ENCODE measurements around the gene BBIP1. TPM values are rescaled to one million over a fixed set of nuclear protein-coding genes. Genes with fewer than 3 reads are reported as not detected.
"Not testable (repeated sequence)": the region's sequence is repeated elsewhere in the genome, so short reads cannot be mapped to it uniquely, and the experiment has no call there.

BBIP1 gene
- total RNA-seq, 1 experiment from 2014 or later: 19.0 TPM

DNA sequence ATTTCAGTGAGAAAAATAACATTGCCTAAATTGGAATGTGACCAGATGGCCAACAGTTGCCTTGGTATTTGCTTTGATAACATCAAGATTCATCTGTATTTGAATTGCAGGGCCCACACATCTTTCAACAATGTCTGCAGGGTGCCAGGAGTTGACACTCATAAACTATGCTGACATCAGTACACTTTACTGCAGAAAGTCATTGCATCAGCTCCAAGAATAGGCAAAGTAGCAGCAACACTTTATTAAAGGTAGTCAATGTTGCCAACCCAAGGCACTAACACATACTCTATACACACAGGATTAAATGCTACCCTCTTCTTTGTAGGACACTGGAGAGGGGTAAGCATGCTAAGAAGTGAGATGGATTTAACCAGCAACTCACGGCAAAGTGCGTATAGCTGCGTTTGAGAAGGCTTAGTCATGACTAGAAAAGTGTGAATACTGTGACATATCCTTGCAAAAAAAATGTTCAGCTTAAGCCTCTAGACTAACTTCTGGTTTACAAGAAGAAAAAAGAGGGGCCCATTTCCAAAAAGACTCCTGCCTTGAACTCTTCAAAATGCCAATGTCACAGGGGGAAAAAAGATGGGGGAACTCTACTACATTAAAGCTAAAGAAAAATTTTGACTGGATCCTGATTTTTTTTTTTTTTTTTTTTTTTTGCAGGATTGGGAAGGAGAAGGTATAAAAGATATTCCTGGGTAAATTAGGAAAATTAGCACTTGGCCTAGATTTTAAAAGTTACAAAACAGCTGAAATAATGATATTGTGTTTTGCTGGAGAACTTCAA lies 2.2 kb downstream of the BBIP1 start:
- ChIA-PET CTCF (interaction anchor here (0.6 kb wide), 1 partner anchor 113 kb away, joined by 6 read pairs; no protein-coding TSS in a partner anchor), POLR2A (interaction anchor here (0.6 kb wide), 1 partner anchor 40 kb away, joined by 3 read pairs; no protein-coding TSS in a partner anchor)
- Mint-ChIP-seq H3K4me3 (peak overlapping the region; percentile 97), H3K27me3 (ENCODE audit: low read depth) (no peaks in the 10 kb centered on the region), H3K4me1 (peaks cover 27% of the 10 kb centered on the region), H3K36me3 (no peaks in the 10 kb centered on the region), H3K9me3 (no peaks in the 10 kb centered on the region), H3K27ac (0 out of 2 replicates have a peak overlapping the region, but pooled peaks have one; percentile 64)
- ATAC-seq: no peak
- DNase-seq (ENCODE audit: low spot score): no peak
- TF ChIP-seq TP53 (CRISPR knock-in tag; IDR thresholded peaks at IDR 0.05): no peak
- no peak for TF ChIP-seq NR1H2 (CRISPR knock-in tag; IDR thresholded peaks at IDR 0.05)
- TF ChIP-seq HMGXB4 (CRISPR knock-in tag; IDR thresholded peaks at IDR 0.05): no peak
- TF ChIP-seq ZNF121 (CRISPR knock-in tag; IDR thresholded peaks at IDR 0.05): no peak
- no peak for TF ChIP-seq TEAD1 (CRISPR knock-in tag; IDR thresholded peaks at IDR 0.05)
- TF ChIP-seq ZNF671 (CRISPR knock-in tag; IDR thresholded peaks at IDR 0.05): no peak
- TF ChIP-seq ESRRA (CRISPR knock-in tag; IDR thresholded peaks at IDR 0.05; ENCODE audit: borderline replicate concordance): no peak
- TF ChIP-seq ZBTB21 (CRISPR knock-in tag; IDR thresholded peaks at IDR 0.05; ENCODE audit: borderline replicate concordance): no peak
- TF ChIP-seq ELF4 (CRISPR knock-in tag; IDR thresholded peaks at IDR 0.05; ENCODE audit: low read depth): no peak
- no peak for TF ChIP-seq ZNF138 (CRISPR knock-in tag; conservative IDR thresholded peaks at IDR 0.05)
- no peak for TF ChIP-seq RELA (CRISPR knock-in tag; IDR thresholded peaks at IDR 0.05; ENCODE audit: borderline replicate concordance)
- TF ChIP-seq PRDM15 (CRISPR knock-in tag; IDR thresholded peaks at IDR 0.05): no peak
- no peak for TF ChIP-seq ZNF219 (CRISPR knock-in tag; IDR thresholded peaks at IDR 0.05; ENCODE audit: borderline replicate concordance)
- TF ChIP-seq SOX15 (CRISPR knock-in tag; IDR thresholded peaks at IDR 0.05): no peak
- TF ChIP-seq, protein P1, sequence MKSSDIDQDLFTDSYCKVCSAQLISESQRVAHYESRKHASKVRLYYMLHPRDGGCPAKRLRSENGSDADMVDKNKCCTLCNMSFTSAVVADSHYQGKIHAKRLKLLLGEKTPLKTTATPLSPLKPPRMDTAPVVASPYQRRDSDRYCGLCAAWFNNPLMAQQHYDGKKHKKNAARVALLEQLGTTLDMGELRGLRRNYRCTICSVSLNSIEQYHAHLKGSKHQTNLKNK (CRISPR knock-in tag; IDR thresholded peaks at IDR 0.05): no peak
- TF ChIP-seq MLX (CRISPR knock-in tag; IDR thresholded peaks at IDR 0.05): no peak
- no peak for TF ChIP-seq ETV6 (CRISPR knock-in tag; IDR thresholded peaks at IDR 0.05)
- no peak for TF ChIP-seq MXD4 (CRISPR knock-in tag; IDR thresholded peaks at IDR 0.05; ENCODE audit: borderline replicate concordance)
- TF ChIP-seq FOXJ3 (CRISPR knock-in tag; IDR thresholded peaks at IDR 0.05; ENCODE audit: borderline replicate concordance): no peak
- TF ChIP-seq OVOL2 (CRISPR knock-in tag; IDR thresholded peaks at IDR 0.05; ENCODE audit: borderline replicate concordance): no peak

GRCh38 chr10:110915600-110915999 lies 3.4 kb downstream of the BBIP1 start:
- H3K36me3 Mint-ChIP-seq; POLR2A ChIA-PET; CTCF ChIA-PET; ATAC-seq; H3K27ac Mint-ChIP-seq; H3K4me3 Mint-ChIP-seq; H3K9me3 Mint-ChIP-seq; H3K27me3 Mint-ChIP-seq (ENCODE audit: low read depth); DNase-seq (ENCODE audit: low spot score): not testable (repeated sequence)
- H3K4me1 Mint-ChIP-seq: peaks cover 21% of the 10 kb centered on the region
- peak; percentile 3; the same call in 1 of the 2 replicates for TF ChIP-seq ZNF121 (CRISPR knock-in tag; IDR thresholded peaks at IDR 0.05)
